B cell (primary cell): ENCODE results near the gene FUT6. TPM values are rescaled to one million over a fixed set of nuclear protein-coding genes. Genes with fewer than 3 reads are reported as not detected.

Experiments
- ATAC-seq: fragments of 200-7000 bp; cut with Tn5 transposase; one replicate; pipeline ENCODE4 v1.10.0; 2021; ENCODE audit warnings: low read depth, mild to moderate bottlenecking, moderate number of reproducible peaks, moderate library complexity
- CTCF ChIA-PET: fragments of 350-600 bp; sonication (Branson Sonifier 250); formaldehyde crosslinking; loops from one replicate; lab custom pipeline; 2021; ENCODE audit warnings: antibody characterized with exemption, inconsistent platforms; lab: Charles Lee
- POLR2A ChIA-PET: fragments of 350-600 bp; sonication (Branson Sonifier 250); formaldehyde crosslinking; loops from one replicate; lab custom pipeline; 2021; ENCODE audit warnings: antibody characterized with exemption; lab: Charles Lee
- DNase-seq: peaks from one replicate; pipeline ENCODE4 v3.0.0; 2013
- H2AFZ ChIP-seq: 2 replicates; pipeline ENCODE4 v1.6.1; 2012; ENCODE audit warnings: mild to moderate bottlenecking, low read depth, low read length; ENCODE audit not compliant: insufficient read depth, poor library complexity, severe bottlenecking
- H3K27ac ChIP-seq, 2 donors: 1 replicate in 1 of 2; 2 replicates in 1 of 2; pipeline ENCODE4 v1.5.1; 2012 to 2013; ENCODE audit warnings: low read length in 2 of 2, mild to moderate bottlenecking in 2 of 2, moderate library complexity in 1 of 2
- H3K27me3 ChIP-seq, 4 experiments: fragments of 200-600 bp in 1 of 4; sonication (generic) in 1 of 4; replicated peaks in 1 of 4; 1 replicate in 2 of 4; 2 replicates in 2 of 4; pipeline versions ENCODE4 v1.6.1 to v1.7.0; 2013 to 2016; ENCODE audit warnings: low read length in 3 of 4, mild to moderate bottlenecking in 2 of 4, mixed read lengths in 1 of 4, moderate library complexity in 1 of 4; ENCODE audit not compliant: insufficient read depth in 4 of 4, control insufficient read depth in 3 of 4; ENCODE audit errors: control extremely low read depth in 1 of 4
- H3K36me3 ChIP-seq, 2 experiments: replicated peaks in 1 of 2; 1 replicate in 1 of 2; 2 replicates in 1 of 2; pipeline versions ENCODE4 v1.6.1 to v1.7.1; 2013; ENCODE audit warnings: low read length in 1 of 2; ENCODE audit not compliant: insufficient read depth in 2 of 2, control insufficient read depth in 1 of 2; ENCODE audit errors: control extremely low read depth in 1 of 2, extremely low read depth in 1 of 2
- H3K4me1 ChIP-seq, 2 donors: fragments of 200-600 bp in 1 of 2; sonication (generic) in 1 of 2; 1 replicate in 1 of 2; 2 replicates in 1 of 2; pipeline versions ENCODE4 v1.5.1 to v1.6.1; 2013 to 2017; ENCODE audit warnings: low read length in 2 of 2; ENCODE audit not compliant: control insufficient read depth in 2 of 2, insufficient read depth in 2 of 2
- H3K4me2 ChIP-seq: replicated peaks from 2 replicates; pipeline ENCODE3; 2012; ENCODE audit warnings: mild to moderate bottlenecking, low read depth, low read length; ENCODE audit not compliant: poor library complexity, severe bottlenecking
- H3K4me3 ChIP-seq, 5 experiments: fragments of 200-600 bp in 1 of 5; sonication (generic) in 1 of 5; 1 replicate in 3 of 5; 2 replicates in 2 of 5; pipeline versions ENCODE4 v1.5.1 to v1.7.0; 2011 to 2016; ENCODE audit warnings: low read length in 4 of 5, mild to moderate bottlenecking in 4 of 5, low read depth in 2 of 5, control low read depth in 1 of 5, moderate library complexity in 1 of 5; ENCODE audit not compliant: insufficient read depth in 1 of 5; ENCODE audit errors: control extremely low read depth in 1 of 5, extremely low read depth in 1 of 5
- H3K79me2 ChIP-seq: fragments of 200-600 bp; sonication (generic); one replicate; pipeline ENCODE4 v1.6.0; 2016; ENCODE audit warnings: low read length; ENCODE audit not compliant: control insufficient read depth, insufficient read depth
- H3K9ac ChIP-seq: fragments of 200-600 bp; sonication (generic); 2 replicates; pipeline ENCODE4 v1.6.1; 2017; ENCODE audit warnings: mild to moderate bottlenecking, low read length, moderate library complexity
- H3K9me3 ChIP-seq, 3 donors: one replicate each; pipeline versions ENCODE4 v1.6.1 to v1.7.1; 2013; ENCODE audit warnings: low read length in 2 of 3; ENCODE audit not compliant: control insufficient read depth in 2 of 3, insufficient read depth in 1 of 3; ENCODE audit errors: control extremely low read depth in 1 of 3
- H4K20me1 ChIP-seq: 2 replicates; pipeline ENCODE4 v1.6.0; 2012; ENCODE audit warnings: mild to moderate bottlenecking, low read length; ENCODE audit not compliant: insufficient read depth, control insufficient read depth, poor library complexity, severe bottlenecking
- H3K27ac Mint-ChIP-seq: one replicate; pipeline ENCODE4 v1.8.0; 2021; ENCODE audit warnings: mixed read lengths
- H3K27me3 Mint-ChIP-seq: one replicate; pipeline ENCODE4 v1.8.0; 2021; ENCODE audit warnings: mixed read lengths
- H3K4me1 Mint-ChIP-seq: one replicate; pipeline ENCODE4 v1.8.0; 2021; ENCODE audit warnings: mixed read lengths
- H3K4me3 Mint-ChIP-seq: one replicate; pipeline ENCODE4 v1.8.0; 2021; ENCODE audit warnings: mixed read lengths
- H3K9me3 Mint-ChIP-seq: one replicate; pipeline ENCODE4 v1.8.0; 2022; ENCODE audit warnings: mixed read lengths; ENCODE audit not compliant: insufficient read depth
- CTCF ChIP-seq: fragments of 200-600 bp; IDR thresholded peaks from one replicate; pipeline ENCODE4 v1.8.0; 2022; ENCODE audit warnings: antibody characterized with exemption, mild to moderate bottlenecking
- EZH2 ChIP-seq: IDR thresholded peaks from 2 replicates; pipeline ENCODE4 v1.6.1; 2012; ENCODE audit warnings: borderline replicate concordance, low read depth, mild to moderate bottlenecking, moderate library complexity, low read length; ENCODE audit not compliant: insufficient read depth, poor library complexity, severe bottlenecking
- WGBS: methylation state at CpG from one replicate; pipeline ENCODE4 v1.1.5; 2013; ENCODE audit warnings: missing lambda C conversion rate; ENCODE audit not compliant: insufficient coverage; 5-methylcytosine and 5-hydroxymethylcytosine counted together
- intact Hi-C: fragments of 100-400 bp; cut with micrococcal nuclease; formaldehyde crosslinking; loops from one replicate; pipeline ENCODE4 v1.10.0; 2022
- polyA plus RNA-seq: library from polyadenylated mRNA; depleted of rRNA; stranded (reverse); fragments of >200 nt; gene quantifications from 2 replicates; pipeline ENCODE4 v1.2.3, GENCODE V29; 2012
- total RNA-seq, 2 donors: library from RNA; stranded (reverse); fragments of 120-200 nt in 1 of 2; gene quantifications; 1 replicate in 1 of 2; 2 replicates in 1 of 2; pipeline versions ENCODE4 v1.2.3 to v1.2.4, GENCODE V29; 2013 to 2022

FUT6 gene
- total and polyA plus RNA-seq, 2 donors (not counting 1 experiment from before 2014, with no cell fraction given), result 0.03 TPM; not detected in 1

GRCh38 chr19:5820785-5821184, 18.7 kb downstream of the FUT6 start:
- TF ChIP-seq EZH2 (no peak), CTCF (no peak)
- no peak overlapping the region for H2AFZ ChIP-seq
- CTCF ChIA-PET, result no interaction called here

GRCh38 chr19:5818594-5818993, 20.9 kb downstream of the FUT6 start:
- Histone ChIP-seq H3K4me3 (no peak overlapping the region), H3K79me2 (no peaks in the 10 kb centered on the region), H3K36me3 (no peaks in the 10 kb centered on the region), H3K9ac (no peak overlapping the region), H3K4me1 (no peaks in the 10 kb centered on the region), H3K27me3 (no peaks in the 10 kb centered on the region), H4K20me1 (no peaks in the 10 kb centered on the region), H3K27ac (no peak overlapping the region), H3K4me2 (no peak overlapping the region), H2AFZ (no peak overlapping the region), H3K9me3 (peaks cover 0 to 7% (median 0%) of the 10 kb centered on the region in 3 donors)
- Mint-ChIP-seq H3K4me3 (no peak overlapping the region), H3K27ac (no peak overlapping the region), H3K4me1 (no peaks in the 10 kb centered on the region), H3K9me3 (no peaks in the 10 kb centered on the region), H3K27me3 (peaks cover 20% of the 10 kb centered on the region)
- 82% methylated on average over 3 of the region's 10 CpGs for WGBS
- ATAC-seq (no peak), DNase-seq (no peak)
- ChIA-PET CTCF (no interaction called here), POLR2A (no interaction called here)
- TF ChIP-seq EZH2 (no peak), CTCF (no peak)
- intact Hi-C loops, result no loop called here

More at GRCh38 chr19:5820785-5821184, 18.7 kb downstream of the FUT6 start:
- Histone ChIP-seq H3K9ac (no peak overlapping the region), H3K4me1 (no peaks in the 10 kb centered on the region), H3K27ac (no peak overlapping the region), H3K4me3 (no peak overlapping the region), H3K27me3 (no peaks in the 10 kb centered on the region), H3K36me3 (no peaks in the 10 kb centered on the region), H3K79me2 (no peaks in the 10 kb centered on the region), H4K20me1 (no peaks in the 10 kb centered on the region), H3K4me2 (no peak overlapping the region), H3K9me3 (peaks cover 0 to 23% (median 0%) of the 10 kb centered on the region in 3 donors)
- 58% methylated on average over 6 of the region's 6 CpGs for WGBS
- POLR2A ChIA-PET, result interaction anchor here (0.7 kb wide), 1 partner anchor 1871 kb away, joined by 6 read pairs; no protein-coding TSS in a partner anchor
- Mint-ChIP-seq H3K9me3 (no peaks in the 10 kb centered on the region), H3K4me1 (no peaks in the 10 kb centered on the region), H3K27me3 (peaks cover 20% of the 10 kb centered on the region), H3K27ac (no peak overlapping the region), H3K4me3 (no peak overlapping the region)
- ATAC-seq (no peak), DNase-seq (no peak)
- intact Hi-C loops, result no loop called here
